HS-27A (cell line): ENCODE measurements around the gene CHAC1.

Source experiments
- DNase-seq: peaks from one replicate; pipeline ENCODE4 v3.0.0-alpha.2; 2012; ENCODE audit warnings: low read depth, missing footprints

CHAC1 gene, protein sequence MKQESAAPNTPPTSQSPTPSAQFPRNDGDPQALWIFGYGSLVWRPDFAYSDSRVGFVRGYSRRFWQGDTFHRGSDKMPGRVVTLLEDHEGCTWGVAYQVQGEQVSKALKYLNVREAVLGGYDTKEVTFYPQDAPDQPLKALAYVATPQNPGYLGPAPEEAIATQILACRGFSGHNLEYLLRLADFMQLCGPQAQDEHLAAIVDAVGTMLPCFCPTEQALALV

DNA sequence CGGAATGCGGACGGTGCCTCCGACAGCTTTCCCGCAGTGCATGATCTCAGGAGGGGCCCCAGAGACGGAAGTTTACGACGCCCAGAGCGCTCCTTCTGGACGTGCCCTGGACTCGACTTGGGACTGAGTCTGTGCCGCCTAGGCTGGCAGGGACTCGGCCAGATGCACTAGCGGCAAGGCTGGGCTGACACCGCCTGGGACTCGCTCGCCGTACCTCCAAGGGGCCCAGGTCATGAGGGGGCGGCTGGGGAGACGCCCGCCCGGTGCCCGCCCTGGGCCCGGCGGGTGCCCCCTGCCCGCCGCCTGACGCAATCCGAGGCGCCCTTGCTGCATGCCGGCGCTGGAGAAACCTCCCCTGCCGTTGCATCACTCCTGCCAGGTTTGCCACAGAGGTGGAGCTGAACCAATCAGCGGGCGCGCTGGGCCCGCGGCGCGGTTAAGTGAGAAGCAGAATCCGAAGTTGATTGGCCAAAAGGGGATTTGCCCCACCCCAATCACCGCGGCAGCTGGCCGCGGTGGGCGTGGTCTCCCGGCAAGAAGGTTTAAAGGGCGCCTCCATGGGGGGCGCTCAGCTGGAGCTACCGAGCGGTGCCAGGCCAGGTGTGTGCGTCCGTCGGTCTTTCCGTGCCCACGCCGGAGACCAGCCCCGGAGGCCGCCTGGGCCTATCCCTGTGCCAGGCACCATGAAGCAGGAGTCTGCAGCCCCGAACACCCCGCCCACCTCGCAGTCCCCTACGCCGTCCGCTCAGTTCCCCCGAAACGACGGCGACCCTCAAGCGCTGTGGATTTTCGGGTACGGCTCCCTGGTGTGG, at the start of gene CHAC1:
Gene CHAC1, plus strand, starts transcription at position 571 of the 812 bp plus-strand sequence. Its CDS starts 113 bp downstream, at position 684.
- DNase-seq = peak; percentile 74

DNA sequence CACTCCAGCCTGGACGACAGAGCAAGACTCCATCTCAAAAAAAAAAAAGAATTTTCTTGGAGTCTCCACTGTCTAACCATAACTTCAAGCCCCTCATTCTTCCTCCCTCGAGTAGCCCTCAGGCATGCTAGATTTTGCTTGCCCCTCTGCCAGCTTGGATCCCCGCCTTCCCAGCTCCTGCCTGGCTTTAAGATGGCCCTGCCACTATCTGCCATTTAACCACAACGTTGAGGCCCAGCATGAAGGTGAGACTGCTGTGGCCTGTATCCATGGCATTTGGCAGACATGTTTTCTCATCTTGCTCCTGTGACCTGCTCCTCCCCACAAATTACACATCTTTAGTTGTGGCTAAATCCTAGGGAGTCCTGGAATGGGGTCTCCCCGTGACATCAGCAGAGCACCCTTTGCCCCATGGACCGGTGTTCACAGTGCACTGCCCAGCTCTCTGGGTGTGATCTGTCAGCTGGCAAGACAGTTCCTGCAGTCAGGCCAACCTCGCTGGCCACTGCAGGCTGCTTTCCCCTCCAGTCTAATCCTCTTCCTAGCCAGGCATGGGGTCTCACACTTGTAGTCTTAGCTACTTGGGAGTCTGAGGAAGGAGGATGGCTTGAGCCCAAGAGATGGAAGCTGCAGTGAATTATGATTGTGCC, 48.6 kb upstream of the CHAC1 start:
- no peak for DNase-seq

DNA sequence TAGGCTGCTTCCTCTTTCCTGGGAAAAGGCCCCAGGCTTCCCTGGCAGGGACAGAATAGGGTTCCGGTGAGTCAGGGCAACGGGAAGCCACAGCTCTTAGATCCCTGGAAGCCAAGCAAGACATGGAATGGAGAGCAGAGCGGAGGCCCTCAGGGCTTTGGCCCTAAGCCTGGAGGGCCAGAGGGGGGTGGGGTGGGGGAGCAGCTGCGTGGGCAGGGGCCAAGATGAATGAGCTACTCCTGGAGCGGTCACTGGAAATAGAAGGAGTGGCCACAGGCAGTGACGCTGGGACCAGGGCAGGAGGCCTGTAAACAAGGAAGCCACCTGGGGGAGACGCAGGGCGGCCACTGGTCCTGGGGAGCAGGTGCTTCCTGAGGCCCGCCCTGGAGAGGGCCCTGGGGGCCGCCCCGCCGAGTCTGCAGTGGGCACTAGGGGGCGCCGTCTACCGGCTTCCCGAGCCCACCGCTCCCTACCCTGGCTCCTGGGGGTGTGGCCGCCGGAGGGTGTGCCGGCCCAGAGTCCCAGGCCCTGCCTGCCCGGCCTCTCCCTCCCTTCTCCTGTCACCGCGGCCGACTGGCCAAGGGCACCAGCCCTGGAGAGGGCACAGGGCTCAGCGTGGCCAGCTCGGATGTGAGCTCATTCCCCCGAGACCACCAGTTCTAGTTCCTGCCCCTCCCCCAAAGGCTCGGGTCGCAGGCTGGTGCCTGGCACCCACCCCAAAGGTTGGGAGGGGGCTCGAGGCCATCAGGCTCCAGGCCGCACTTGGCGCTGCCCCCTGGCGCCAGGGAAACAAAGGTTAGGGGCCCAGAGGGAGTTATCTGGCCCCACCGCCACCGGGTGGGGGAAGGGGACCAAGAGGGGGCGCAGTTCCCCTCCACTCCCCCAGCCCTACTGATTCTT, 46.9 kb upstream of the CHAC1 start:
- no peak for DNase-seq

DNA sequence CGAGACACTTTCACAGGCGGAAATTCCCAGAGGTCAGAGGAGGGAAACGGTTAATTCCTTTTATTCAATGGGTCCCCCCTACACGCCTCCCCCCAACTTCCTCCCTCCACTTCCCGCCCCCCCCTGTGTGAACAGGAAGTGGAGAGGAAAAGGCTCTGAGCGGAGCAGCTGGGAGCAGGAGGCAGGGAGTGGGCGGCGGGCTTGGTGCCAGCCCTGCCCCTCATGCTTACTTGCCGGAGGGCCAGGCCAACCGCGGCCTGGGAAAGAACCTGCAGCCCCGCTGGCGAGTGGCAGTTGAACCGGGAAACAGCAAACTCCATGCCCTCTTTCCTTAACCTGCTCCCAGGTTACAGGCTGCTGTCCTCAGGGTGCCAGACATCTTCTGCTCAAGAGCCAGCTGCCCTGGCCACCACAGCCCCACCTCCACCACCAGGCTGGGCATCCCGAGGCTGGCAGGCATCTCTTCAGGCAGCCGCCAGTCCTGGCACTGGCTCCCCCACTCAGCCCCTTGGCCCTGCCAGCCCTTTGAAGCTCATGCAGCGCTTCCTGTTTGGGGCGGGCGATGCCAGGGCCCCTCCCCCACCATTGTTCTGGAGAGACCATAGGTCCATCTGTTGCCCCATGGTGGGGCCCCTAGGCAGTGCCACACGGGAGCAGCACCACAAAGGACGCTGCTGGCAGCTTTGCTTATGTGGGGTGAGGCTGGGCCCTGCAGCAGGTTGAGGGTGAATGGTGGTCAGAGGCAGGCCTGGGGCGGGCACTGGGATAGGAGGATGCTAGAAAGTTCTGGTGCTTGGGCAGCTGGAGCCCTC, 46.1 kb upstream of the CHAC1 start:
- no peak for DNase-seq

DNA sequence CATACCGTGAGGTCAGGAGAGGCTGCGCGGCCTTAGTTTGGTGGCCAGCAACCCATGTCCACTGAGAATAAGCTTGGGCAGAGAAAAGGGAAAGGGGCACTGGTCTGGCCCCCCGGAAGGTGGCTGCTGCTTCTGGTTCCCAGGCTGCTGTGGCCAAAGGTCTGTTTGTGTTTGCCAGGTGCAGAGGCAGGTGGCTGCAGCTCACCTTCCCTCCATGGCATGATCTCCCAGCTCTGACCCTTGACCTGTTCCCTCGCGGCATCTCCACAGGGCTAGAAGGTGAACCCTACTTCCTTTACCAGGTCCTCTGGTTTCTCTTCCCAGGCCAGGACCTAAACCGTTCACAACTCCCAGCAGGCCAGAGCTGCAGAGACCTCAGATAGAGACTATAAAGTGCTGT, 45.2 kb upstream of the CHAC1 start:
- DNase-seq = no peak

DNA sequence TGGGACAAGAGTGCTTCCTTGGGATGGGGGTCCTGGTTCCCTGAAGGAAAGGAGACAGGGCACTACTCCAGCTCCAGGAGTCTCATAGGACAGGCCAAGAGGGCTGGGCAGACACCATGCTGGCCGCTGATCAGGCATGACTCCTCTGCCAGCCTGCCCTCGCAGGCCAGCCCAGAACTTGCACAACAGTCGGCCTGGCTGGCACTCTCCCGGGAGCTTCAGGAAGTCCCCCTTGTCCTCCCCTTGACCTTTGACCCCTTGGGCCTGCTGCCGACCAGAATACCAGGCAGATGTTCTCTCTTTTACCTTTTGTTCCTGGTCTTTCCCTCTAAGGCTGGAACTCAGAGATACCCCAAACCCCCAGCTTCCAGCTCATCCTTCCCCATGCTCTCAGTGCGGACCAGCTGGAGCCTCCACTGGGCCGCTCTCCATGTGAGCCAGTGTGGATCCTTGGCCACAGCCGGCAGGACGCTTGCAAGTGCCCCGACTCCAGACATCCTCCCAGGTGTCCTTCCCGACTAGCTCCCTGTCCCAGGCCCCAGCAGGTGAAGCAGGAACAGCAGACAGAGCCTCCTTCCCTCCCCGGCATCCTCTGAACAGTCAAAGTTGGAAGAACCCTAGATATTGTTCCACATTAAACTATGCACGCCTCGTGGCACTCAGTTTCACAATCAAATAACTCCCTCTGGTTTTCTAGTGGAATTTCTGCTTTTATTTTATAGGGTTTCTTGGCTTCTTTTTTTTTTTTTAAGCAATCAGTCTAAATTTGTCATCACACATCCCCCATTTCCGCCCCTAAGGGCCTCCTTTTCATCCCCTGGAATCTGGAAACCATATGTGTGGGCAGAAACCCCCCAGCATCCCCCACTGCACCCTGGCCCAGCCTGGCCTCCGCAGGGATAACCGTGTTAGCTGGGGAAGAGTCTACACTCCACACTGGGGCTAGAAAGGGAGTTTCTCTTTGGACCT, 43.3 kb upstream of the CHAC1 start:
- no peak for DNase-seq

DNA sequence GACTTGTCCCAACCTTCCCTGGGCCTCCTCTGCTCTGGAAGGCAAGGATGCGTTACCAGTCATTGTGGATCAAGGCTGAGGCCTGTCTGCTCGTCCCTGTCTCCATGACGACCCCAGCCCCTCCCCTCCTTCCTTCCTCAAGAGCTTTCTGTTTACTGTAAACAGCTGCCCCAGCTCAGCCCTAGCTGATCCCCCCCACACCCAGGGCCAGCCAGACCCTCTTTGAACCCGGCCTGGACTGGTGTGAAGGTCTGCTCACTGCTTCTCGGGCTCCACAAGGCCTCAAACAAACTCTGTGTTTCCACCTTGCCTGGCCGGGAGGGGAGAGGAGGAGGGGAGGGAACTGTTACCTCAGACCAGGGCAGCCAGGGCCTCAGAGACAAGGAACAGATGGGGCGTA, 42.1 kb upstream of the CHAC1 start:
- DNase-seq = no peak

DNA sequence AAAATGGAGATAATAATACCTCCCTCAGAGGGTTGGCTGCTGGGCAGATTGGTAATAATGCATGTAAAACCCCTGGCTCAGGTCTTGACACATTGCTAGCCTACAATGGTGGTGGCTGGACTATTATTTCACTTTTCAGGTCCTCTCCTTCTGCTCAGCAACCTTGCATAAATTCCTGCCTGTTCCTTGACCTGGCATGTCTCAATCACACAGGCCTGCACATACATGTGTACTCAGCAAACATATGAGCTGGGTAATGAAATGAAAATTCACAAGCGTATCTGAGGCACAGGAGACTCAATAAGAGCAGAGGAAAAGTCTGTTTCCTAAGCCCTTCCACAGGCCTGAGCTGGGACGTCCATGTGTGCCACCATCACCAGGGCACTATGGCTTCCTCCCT, 41.6 kb upstream of the CHAC1 start:
- DNase-seq = no peak

DNA sequence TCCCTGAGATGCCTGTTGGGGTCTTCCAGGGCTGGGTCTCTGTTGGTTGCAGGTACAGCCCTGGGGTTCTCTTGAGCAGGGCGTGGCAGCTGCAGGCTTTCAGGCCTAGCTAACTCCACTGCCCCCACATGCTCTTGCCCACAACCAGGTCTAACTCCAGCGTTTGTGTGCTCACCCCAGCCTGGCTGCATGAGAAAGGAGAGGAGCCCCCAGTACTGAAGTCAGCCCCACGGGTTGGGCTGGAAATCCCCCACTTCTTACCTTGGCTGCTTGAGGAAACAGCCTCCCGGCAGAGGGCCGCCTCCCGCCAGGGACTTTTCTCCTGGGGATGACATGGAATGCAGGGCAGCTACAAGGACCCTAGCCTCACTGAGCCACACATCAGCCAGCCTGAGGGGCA, 40.8 kb upstream of the CHAC1 start:
- DNase-seq = no peak

DNA sequence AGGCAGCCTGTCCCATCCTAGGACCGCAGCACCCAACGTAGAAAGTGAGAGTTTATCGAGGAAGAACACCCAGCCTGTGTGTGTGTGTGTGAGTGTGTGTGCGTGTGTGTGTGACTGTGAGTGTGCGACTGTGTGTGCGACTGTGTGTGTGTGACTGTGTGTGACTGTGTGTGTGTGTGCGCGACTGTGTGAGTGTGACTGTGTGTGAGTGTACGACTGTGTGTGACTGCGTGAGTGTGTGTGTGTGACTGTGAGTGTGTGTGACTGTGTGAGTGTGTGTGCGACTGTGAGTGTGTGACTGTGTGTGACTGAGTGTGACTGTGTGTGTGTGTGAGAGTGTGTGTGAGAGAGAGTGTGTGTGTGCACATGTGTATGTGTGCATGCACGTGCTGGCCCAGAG, 39.3 kb upstream of the CHAC1 start:
- no peak for DNase-seq

DNA sequence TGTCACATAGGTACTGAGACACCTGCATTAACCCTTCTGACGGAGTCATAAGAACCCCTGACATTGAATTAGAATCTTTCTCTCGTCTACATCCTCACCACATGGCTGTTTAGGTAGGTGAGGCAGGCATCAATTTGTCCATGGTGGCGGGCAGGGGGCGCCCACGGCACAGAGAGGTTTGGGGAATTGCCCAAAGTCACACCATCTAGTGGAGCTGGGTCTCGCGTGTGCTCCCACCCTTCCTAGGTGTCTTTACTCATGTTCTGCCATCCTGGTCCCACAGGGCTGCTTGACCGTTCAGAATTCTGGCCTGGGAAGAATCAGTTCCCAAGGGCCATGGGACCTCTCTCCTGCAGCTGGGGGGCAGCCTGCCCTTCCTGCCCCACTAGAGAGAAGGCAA, 38.8 kb upstream of the CHAC1 start:
- no peak for DNase-seq

DNA sequence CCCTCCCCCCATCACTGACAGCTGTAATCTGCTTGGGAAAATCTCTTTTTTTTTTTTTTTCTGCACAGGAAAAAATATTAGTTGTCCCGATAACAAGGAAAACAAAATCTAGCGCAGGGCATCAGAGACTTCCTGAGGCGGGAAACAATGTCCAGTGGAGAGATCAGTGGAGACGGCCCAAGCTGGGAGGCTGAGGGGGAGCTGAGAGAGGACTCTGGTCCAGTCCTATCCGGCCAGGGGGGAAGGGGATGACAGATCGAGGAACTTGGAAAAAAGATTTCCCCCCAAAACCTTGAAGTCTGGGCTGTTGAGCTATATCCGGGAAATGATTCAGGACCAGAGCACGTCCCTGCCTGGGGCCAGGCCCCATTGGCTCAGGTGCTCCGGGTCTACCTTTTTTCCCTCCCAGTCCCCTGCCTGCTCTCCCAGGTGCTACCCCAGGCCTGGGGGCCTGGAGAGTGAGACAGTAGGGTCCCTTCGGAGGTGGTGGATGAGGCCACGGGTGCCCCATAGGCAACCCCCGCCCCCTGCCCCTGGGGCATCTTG, 38.1 kb upstream of the CHAC1 start:
- DNase-seq = no peak

DNA sequence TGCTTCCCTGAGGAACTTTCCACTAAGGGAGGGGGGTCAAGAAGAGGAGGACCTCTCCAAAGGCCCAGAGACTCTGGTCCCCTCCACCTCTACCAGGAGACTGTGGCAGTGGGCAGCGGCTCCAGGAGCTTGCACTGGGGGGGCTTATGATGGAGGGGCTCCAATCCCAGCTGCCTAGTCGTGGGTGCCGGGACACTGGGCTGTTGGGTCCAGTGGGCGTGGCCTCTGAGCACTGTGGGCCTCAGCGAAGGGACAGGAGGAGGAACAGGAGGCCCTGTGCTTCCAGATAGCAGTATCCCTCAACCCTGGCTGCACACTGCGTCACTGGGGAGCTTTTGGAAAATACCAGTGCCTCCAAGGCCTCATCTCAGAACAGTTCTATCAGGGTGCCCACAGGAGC, 37.6 kb upstream of the CHAC1 start:
- DNase-seq = no peak

DNA sequence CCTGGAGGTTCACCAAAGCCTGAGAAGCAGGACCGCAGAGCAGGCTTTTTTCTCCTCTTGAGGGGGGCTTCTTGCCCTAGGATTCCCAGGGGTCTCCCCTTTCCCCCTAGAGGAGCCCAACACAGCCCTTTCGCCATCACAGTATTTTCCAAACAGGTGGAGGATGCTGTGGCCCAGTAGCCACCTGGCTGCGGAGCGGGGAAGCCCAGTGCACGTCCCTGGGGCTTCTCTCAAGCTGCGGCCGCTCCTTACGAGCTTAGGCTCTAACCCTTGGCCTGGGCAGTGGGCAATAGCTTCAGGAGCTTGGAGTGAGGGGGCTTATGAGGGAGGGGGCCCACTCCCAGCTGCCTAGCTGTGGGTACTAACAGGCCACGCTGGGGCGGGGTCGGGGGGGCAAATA, 35.7 kb upstream of the CHAC1 start:
- no peak for DNase-seq

DNA sequence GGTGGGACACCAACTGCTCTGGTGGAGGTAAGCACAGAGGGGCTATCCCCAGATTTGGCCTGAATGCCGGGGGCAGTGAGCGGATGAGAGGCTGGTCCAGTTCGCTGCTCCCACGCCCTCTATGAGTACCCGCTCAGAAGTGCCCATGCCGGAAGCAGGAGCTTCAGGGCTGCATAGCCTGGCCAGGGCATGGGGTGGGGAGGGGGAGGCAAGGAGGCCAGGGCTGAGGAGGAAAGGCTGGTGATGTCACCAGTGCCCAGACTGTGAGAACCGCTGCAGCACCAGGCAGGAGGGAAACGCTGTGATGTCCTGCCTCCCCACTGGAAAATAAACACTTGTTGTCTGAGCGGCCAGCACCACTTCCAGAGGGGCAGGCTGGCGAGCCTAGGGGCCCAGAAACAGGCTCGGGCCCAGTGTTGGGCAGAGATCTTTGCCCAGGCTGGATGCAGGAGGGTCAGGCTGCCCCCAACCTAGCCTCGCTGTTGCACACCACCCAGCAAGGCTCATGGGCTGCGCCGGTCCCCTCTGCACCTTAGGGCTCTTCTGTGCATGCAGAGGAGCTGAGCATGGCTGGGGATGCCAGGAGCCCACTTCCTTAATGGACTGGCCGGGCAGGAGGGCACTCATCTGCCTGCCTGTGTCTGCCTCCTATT, 35.0 kb upstream of the CHAC1 start:
- DNase-seq = no peak

DNA sequence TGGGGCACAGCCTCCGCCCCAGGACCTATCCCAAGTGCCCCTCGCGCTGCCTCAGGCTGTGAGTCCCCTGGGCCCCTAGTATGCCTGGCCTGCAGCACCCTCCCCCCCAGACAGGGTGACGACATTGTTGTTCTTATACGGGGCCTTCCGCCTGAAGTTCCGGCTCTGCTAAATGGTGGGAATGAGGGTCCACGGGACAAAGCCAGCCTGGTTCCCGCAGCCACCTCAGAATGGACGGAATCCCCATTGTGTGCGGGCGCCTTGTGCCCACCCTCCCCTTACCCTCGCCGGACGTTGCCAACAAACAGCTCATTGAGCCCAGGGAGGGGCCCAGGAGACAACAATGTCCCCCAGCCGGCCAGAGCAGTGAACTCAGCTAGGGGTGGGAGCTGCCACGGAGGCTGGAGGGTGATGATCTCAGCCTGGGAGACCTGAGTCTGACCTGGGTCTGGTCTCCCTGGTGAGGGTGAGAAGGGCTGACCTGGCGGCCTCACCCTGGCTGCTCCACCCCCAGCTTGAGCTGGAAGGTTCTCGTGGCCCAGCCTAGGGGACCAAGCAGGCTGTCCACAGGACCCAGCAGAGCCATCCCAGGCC, 34.4 kb upstream of the CHAC1 start:
- DNase-seq = no peak

DNA sequence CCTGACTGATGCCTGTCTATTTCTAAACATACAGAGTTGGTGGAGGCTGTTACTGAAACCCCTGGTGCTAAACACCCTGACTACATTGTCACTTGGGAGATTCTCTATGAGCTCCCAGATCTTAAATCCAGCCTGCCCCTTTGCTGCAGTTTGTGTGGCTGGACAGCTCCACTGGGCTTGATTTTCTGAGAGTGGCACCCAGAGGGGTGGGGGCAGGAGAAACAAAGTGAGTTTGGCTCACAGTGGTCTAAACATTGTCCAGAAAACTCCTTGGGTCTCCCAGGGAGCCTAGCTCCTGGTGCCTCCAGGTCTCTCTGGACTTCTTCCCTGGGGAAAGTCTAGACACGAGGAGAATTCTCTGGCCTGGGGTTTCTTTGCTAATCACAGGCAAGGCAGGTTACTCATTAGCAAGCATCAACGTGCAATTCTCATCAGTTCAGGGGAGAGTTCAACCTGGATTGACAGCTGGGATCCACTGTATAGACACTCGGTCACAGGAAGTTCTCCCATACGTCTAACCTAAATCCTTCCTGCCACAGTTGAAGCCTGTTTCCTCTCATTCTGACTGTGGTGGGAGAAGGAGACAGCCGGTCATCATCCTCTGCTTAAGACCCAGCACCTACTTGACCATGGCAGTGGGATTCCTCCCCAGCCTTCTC, 31.2 kb upstream of the CHAC1 start:
- DNase-seq = no peak

DNA sequence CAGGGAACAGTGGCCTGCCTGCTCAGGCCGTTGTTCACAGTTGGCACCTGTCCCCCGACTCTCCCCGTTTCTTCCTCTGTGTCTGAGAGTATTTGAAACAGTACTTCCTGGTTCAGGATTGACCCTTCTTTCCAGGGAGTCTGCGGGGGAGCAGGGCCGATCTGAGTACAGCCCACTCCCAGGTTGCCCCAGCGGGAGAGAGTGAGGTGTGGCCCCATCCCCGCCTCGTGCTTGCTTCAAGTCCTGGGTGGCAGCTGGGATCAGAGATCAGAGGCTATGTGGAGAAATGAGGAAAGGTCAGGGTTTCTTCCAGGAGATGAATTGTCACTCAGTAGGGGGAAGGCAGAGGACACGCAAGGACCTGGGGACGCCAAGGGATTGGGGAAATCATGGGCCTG, 30.7 kb upstream of the CHAC1 start:
- no peak for DNase-seq
